Inflammatory macrophage treated with lipopolysaccharide for 4 hours (primary cell): Measurements from ENCODE around the gene GRK2.

Source experiments
- DNase-seq: peaks from one replicate; pipeline ENCODE4 v3.0.0-alpha.2; 2020

GRK2 gene

GRCh38 chr11:67271205-67271540, 4.9 kb downstream of the GRK2 start:
- no peak for DNase-seq

- peak; percentile 52 for DNase-seq
These were observed 5.4 kb downstream of the GRK2 start for GRCh38 chr11:67271541-67272284.

DNA sequence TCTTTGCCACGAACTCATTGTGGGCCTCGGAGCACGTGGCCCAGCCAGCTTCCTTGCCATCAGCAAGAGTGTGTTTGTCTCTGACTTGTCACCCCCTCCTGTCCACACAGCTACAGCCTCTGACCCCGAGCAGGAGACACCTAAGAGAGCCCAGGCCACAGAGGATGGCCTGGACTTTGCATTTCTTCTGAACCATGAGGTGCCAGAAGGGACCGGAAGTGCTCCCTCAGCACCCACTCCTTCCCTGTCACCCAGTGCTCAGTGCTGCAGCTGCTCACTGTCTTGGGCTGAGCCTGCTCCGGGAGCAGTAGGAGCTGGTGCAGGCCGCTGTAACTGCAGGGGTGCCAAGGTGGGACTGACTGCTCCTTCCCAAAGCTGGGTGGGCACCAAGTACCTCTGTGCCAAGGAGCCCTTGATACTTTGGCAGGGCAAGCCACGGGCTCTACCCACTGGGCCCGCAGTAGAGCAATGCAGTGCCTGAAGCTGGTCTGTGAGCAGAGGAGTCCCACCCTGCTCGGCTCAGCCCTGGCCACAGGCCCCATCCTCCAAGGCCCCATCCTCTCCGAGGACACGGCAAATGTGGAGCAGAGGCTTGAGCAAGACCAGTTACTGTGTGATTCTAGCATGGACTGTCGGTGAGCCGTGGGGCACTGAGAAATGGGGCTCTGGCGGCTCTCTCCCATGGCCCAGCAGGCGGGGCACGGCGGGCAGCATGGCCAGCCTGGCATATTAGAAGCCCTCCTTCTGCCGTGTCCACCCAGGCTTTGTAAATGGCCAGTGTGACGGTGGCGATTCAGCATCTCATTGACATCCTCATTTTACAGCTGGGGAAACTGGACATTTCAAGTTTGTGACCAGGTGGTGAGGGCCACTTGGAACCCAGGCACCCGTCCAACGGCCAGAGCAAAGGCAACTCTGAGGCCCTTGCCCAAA, 6.3 kb downstream of the GRK2 start:
- DNase-seq: peak; percentile 45

DNA sequence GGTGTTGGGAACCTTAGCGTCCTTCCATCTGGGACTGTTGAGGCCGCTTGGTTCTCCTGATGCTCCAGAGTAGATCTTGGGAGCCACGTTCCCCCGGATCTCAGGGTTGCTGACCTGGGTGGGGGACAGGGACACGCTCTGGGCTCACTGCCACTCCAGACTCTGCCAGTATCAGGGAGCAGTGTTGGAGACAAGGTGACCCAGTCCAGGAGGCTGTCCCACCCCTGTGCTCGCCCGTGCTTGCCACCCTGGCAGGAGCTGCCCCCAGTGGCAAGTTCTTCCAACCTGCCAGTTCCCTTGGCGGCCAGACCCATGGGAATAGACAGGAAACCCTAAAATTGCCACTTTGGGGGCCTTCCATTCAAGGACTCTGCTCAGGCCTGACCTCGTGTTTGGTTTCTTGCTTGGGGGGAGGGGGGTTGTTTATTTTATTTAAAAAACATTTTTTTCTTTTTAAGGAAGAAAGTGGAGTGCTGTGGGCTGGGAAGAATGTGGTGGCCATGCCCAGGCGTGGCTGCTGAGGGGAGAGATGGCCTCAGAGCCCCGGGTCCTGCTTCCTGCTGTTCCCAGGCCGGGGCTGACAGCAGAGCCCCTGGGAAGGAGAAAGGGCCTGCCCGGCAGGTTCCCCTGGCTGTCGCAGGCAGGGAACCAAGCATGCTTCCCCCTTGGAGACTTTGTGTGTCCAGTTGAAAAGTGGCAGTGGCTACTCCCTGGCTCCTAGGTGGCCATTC, 7.2 kb downstream of the GRK2 start:
- DNase-seq: no peak

GRCh38 chr11:67274768-67275605, 8.7 kb downstream of the GRK2 start:
- no peak for DNase-seq

DNA sequence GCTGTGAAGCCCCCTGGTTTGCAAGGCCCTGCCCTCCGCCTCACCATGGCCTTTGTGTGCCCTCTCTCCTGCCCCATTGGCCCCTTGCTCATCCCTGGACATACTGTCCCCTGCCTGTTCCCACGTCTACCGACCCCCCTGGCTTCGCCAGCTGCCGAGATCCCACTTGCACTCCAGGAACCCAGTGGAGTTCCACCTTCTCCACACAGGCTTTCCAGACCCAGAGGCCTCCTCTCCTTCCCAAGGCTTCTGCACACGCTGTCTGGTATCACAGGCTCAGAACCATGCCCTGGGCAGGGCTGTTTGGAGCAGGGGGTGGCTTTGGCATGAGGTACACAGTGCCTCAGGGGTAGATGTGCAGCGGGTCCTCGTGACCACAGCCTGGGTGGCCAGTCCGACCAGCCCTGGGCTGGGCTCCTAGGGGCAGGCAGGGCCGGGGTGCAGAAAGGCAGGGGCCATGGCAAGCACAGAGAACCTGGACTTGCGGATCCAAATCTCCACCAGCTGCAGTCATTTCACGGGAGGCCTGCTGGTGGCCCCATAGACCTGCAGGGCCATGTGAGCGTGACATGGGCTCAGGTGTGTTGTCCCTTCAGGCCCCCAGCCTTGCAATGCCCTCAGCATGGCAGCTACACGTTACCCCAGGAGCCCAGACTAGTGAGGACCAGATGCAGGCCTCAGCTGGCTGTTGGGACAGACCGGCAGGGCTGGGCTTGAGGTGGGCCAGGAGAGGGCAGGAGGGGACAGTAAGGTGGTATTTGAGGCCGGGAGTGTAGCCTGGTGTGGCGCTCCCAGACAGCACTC, 9.5 kb downstream of the GRK2 start:
- DNase-seq: no peak

- DNase-seq: peak; percentile 65
These were observed 10.5 kb downstream of the GRK2 start for GRCh38 chr11:67276781-67277230.

DNA sequence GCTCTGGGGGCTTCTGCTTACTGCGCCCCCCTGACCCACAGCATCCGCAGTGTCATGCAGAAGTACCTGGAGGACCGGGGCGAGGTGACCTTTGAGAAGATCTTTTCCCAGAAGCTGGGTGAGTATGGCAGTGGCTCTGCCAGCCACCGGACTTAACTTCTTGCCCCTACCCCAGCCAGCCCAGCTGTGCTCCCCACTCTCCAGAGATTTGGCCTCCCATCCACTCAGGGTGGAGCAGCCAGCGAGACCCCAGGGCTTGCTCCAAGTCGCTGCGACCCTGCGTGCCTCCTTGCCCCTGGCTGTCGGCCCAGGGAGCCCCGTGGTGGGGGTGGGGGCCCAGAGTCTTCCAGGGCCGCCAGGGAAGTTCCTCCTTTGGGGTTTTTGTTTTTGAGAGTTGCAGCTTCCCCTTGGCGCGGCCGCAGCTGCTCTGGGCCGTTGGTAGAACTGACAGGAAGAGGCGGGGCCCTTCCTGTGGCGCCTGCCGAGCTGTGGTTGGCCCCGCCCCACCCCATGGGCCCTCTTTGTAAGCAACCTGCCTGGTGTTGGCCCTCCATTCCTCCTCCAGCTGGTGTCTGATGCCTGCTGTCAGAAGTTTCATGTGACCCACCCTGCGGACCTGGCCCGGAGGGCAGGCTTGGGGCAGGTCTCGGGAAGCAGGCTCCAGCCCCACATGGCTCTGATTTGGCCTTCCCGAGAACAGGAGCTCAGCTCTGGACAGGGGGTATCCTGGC, 11.1 kb downstream of the GRK2 start:
- peak; percentile 96 for DNase-seq

- DNase-seq: no peak
These were observed 12.1 kb downstream of the GRK2 start for GRCh38 chr11:67278135-67278938.

DNA sequence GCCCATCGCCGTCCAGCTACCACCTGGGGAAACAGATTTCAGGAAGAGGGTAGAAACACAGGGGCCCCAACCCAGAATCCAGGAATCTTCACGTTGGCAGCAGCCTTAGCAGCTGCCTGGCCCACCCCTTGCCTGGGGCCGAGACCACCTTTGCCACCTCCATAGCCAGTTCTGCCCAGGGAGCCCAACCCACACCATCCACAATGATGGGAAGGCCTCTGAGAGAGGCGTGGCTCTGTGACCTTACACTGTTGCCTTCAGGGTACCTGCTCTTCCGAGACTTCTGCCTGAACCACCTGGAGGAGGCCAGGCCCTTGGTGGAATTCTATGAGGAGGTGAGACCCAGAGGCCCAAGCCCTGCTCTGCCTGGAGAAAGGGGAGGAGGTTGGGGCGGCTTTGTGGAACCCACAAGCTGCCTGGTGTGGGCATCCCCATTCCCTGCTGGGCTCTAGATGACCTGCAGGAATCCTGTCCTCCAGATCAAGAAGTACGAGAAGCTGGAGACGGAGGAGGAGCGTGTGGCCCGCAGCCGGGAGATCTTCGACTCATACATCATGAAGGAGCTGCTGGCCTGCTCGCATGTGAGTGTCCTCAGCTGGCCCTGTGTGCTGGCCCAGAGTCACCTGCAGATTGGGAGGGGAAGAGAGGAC, 12.8 kb downstream of the GRK2 start:
- no peak for DNase-seq

- no peak for DNase-seq
These were observed 13.5 kb downstream of the GRK2 start for GRCh38 chr11:67279589-67280340.

GRCh38 chr11:67280341-67280787, 14.1 kb downstream of the GRK2 start:
- DNase-seq: no peak

DNA sequence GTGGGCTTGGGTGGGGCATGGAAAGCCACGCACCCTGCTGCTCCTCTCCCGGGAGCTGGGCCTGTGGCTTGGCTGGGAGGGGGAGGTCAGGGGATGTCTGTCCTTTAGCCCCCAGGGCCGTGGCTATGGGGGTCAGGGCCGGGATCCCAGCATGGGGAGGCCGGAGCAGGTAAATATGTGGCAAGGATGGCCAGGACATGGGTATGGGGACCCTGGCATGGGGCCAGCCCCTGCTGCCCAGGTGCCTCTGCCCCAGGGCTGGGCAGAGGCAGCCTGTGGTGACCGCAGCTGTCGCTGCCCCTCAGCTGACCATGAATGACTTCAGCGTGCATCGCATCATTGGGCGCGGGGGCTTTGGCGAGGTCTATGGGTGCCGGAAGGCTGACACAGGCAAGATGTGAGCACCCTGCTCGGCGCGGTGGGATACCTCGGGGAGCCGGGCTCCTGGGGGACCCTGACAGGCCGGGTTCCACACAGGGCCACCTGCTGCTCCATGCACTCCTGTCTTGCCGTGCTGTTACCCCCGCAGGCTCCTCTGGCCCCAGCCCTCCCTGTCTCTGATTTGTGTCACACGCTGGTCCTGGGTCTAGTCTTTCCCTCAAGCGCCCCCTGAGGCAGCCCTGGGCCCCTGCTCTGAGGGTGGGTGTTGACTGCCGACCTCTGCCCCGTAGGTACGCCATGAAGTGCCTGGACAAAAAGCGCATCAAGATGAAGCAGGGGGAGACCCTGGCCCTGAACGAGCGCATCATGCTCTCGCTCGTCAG, 14.7 kb downstream of the GRK2 start:
- no peak for DNase-seq

DNA sequence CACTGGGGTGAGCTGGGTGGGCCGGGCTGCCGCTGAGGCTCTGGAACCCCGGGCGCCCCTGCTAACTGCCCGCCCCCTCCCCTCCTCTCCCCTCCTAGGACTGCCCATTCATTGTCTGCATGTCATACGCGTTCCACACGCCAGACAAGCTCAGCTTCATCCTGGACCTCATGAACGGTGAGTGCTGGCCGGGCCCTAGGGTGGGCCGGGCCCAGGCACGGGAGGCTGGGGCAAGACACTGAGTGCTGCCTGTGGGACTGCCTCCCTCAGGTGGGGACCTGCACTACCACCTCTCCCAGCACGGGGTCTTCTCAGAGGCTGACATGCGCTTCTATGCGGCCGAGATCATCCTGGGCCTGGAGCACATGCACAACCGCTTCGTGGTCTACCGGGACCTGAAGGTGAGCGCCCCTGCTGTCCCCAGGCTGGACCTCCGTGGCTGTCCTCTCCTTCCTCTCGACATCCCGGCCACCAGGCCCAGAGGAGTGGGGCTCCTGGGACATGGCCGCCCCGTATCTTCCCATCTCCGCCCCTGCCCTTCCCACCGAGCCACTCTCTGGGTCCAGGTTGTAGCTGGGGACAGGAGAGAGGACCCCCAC, 15.4 kb downstream of the GRK2 start:
- no peak for DNase-seq

GRCh38 chr11:67282155-67282875, 16.0 kb downstream of the GRK2 start:
- no peak for DNase-seq

- no peak for DNase-seq
These were observed 16.7 kb downstream of the GRK2 start for GRCh38 chr11:67282876-67283371.
